Heart left ventricle (tissue), 13 donors: Measurements from ENCODE around the gene RCL1.

Source experiments
- CTCF ChIP-seq, 12 donors: fragments of 200-600 bp; sonication (generic) in 4 of 12; IDR thresholded peaks; one replicate each; pipeline versions ENCODE4 v1.5.0 to v1.8.0; 2018 to 2022; ENCODE audit warnings: antibody characterized with exemption in 12 of 12, mild to moderate bottlenecking in 5 of 12
- POLR2A ChIP-seq, 2 donors: fragments of 450-650 bp; IDR thresholded peaks; one replicate each; pipeline ENCODE4 v1.6.1; 2017; ENCODE audit warnings: antibody characterized with exemption in 2 of 2, mild to moderate bottlenecking in 2 of 2, moderate library complexity in 2 of 2
- donor health status: ischemic (EF 13 %, LVEDD 7.1; RV severe dilation, severe dysfunction).
- donor health status: DM: no; HTN: yes; CAD: no.
- donor health status: DM: no; HTN: no; CAD: no.
- donor health status: ischemic (EF 25% LVEDD 6.9; RV normal size, moderate dysfunction).
- donor health status: ischemic (EF 25% LVEDD 5.7; RV mildly dilated, moderate dysfunction).
- donor health status: ischemic (EF 35%, LVEDD 5.7; RV mildly dilated, moderate dysfunction).
- donor health status: nonischemic (EF 11% LVEDD 7.7; RV severe dilation, severe dysfunction).
- donor health status: DM: yes; HTN: yes; CAD: no.
- donor health status: PGD.
- donor health status: ischemic (EF 29% LVEDD 5.4; RV normal size, mild dysfunction).
- donor health status: nonischemic (EF 23%, LVEDD 6.1; RV moderate dilation, normal function).

DNA sequence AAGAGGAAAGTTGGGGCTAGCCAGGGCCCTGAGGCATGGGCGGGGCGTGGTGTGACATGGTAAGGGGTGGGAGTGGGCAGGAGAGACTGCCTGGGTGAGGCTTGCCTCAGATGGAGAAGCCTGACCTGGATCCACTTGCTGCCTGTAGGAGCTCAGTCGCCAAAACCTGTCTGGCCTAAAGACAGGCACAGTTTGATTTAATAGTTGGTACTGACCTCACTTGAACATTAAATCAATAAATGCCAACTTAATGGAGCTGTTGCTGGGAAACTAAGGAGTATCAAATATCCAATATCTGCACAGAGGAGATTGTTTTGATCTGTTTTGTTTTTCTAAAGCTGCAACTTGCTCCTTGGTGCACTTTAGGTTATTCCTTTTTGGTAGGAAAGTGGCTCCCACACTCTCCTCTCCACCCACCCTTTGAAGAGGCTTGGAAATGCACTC, 86.4 kb downstream of the RCL1 start:
- TF ChIP-seq CTCF (IDR thresholded peaks at IDR 0.05), result no peak
- TF ChIP-seq POLR2A (IDR thresholded peaks at IDR 0.05), result no peak
